Thyroid gland (tissue), 4 donors: ENCODE results near the gene MICU1. TPM values are rescaled to one million over a fixed set of nuclear protein-coding genes. Genes with fewer than 3 reads are reported as not detected.

Experiments
- DNase-seq, 2 donors: peaks; one replicate each; pipeline ENCODE4 v3.0.0-alpha.2; 2019
- H3K27ac ChIP-seq, 3 donors: fragments of 200-600 bp; sonication (generic); 1 replicate in 2 of 3; 2 replicates in 1 of 3; pipeline ENCODE4 v1.5.1; 2016 to 2019; ENCODE audit warnings: mild to moderate bottlenecking in 1 of 3, moderate library complexity in 1 of 3
- H3K27me3 ChIP-seq: fragments of 200-600 bp; sonication (generic); one replicate; pipeline ENCODE4 v1.5.1; 2019
- H3K36me3 ChIP-seq, 2 donors: fragments of 200-600 bp; sonication (generic); one replicate each; pipeline ENCODE4 v1.5.1; 2016 to 2019
- H3K4me1 ChIP-seq, 2 donors: fragments of 200-600 bp; sonication (generic); one replicate each; pipeline ENCODE4 v1.5.1; 2017 to 2019
- H3K4me3 ChIP-seq, 3 donors: fragments of 200-600 bp; sonication (generic); replicated peaks in 1 of 3; 1 replicate in 2 of 3; 2 replicates in 1 of 3; pipeline ENCODE4 v1.5.1; 2016; ENCODE audit warnings: mild to moderate bottlenecking in 1 of 3
- H3K9me3 ChIP-seq: fragments of 200-600 bp; sonication (generic); one replicate; pipeline ENCODE4 v1.5.1; 2017
- CTCF ChIP-seq, 6 experiments: fragments of 200-600 bp in 3 of 6; fragments of 450-650 bp in 3 of 6; sonication (generic) in 3 of 6; IDR thresholded peaks; one replicate each; pipeline ENCODE4 v1.5.1; 2016 to 2019; ENCODE audit warnings: antibody characterized with exemption in 6 of 6, mild to moderate bottlenecking in 2 of 6, inconsistent platforms in 1 of 6, moderate library complexity in 1 of 6
- POLR2A ChIP-seq, 2 donors: fragments of 450-650 bp; IDR thresholded peaks; one replicate each; pipeline ENCODE4 v1.6.1; 2017; ENCODE audit warnings: antibody characterized with exemption in 2 of 2, mild to moderate bottlenecking in 2 of 2, moderate library complexity in 1 of 2
- WGBS, 2 donors: methylation state at CpG; one replicate each; pipeline ENCODE4 v1.1.5; 2017; 5-methylcytosine and 5-hydroxymethylcytosine counted together
- intact Hi-C: fragments of 100-400 bp; cut with DNase I; formaldehyde crosslinking; loops from one replicate; pipeline ENCODE4 v1.15.1; 2023
- total RNA-seq, 4 donors: library from RNA; depleted of rRNA; stranded (reverse); fragments of >200 nt; gene quantifications; one replicate each; pipeline ENCODE4 v1.2.3, GENCODE V29; 2016

MICU1 gene
- total RNA-seq, 4 donors from 2014 or later, result 26.5 to 33.9 (median 31.5) TPM

- H3K36me3 ChIP-seq, result no peaks in the 10 kb centered on the region
- intact Hi-C loops, result no loop called here
These were observed 84.5 kb downstream of the MICU1 start for GRCh38 chr10:72541337-72541736.

GRCh38 chr10:72540193-72540807 is 85.6 kb downstream of the MICU1 start:
- Histone ChIP-seq H3K27ac (no peak overlapping the region), H3K4me3 (no peak overlapping the region), H3K36me3 (no peaks in the 10 kb centered on the region), H3K4me1 (no peaks in the 10 kb centered on the region), H3K27me3 (no peaks in the 10 kb centered on the region), H3K9me3 (no peaks in the 10 kb centered on the region)
- intact Hi-C loops, result no loop called here
- WGBS, 2 donors, result 95 to 96% methylated on average over 2 of the region's 2 CpGs
- TF ChIP-seq CTCF (IDR thresholded peaks at IDR 0.05), result no peak
- TF ChIP-seq POLR2A (IDR thresholded peaks at IDR 0.05), result no peak
- DNase-seq, result no peak

More at GRCh38 chr10:72541337-72541736, 84.5 kb downstream of the MICU1 start:
- H3K9me3 ChIP-seq, result no peaks in the 10 kb centered on the region
- no peak for DNase-seq
- H3K4me3 ChIP-seq, result no peak overlapping the region
- TF ChIP-seq CTCF (IDR thresholded peaks at IDR 0.05), result no peak
- no peak for TF ChIP-seq POLR2A (IDR thresholded peaks at IDR 0.05)
- H3K27me3 ChIP-seq, result no peaks in the 10 kb centered on the region
- H3K27ac ChIP-seq, result no peak overlapping the region
- H3K4me1 ChIP-seq, result no peaks in the 10 kb centered on the region

GRCh38 chr10:72539137-72539536 is 86.7 kb downstream of the MICU1 start:
- WGBS, 2 donors, result 95 to 96% methylated on average over 1 of the region's 1 CpG
- Histone ChIP-seq H3K4me3 (no peak overlapping the region), H3K4me1 (no peaks in the 10 kb centered on the region), H3K36me3 (no peaks in the 10 kb centered on the region), H3K27me3 (no peaks in the 10 kb centered on the region), H3K9me3 (no peaks in the 10 kb centered on the region), H3K27ac (no peak overlapping the region)
- no peak for TF ChIP-seq CTCF (IDR thresholded peaks at IDR 0.05)
- no peak for TF ChIP-seq POLR2A (IDR thresholded peaks at IDR 0.05)
- no peak for DNase-seq
- intact Hi-C loops, result no loop called here

- Histone ChIP-seq H3K4me1 (no peaks in the 10 kb centered on the region), H3K36me3 (no peaks in the 10 kb centered on the region), H3K9me3 (no peaks in the 10 kb centered on the region), H3K4me3 (no peak overlapping the region), H3K27me3 (no peaks in the 10 kb centered on the region), H3K27ac (no peak overlapping the region)
- no peak for TF ChIP-seq CTCF (IDR thresholded peaks at IDR 0.05)
- no peak for TF ChIP-seq POLR2A (IDR thresholded peaks at IDR 0.05)
- DNase-seq, result no peak
- intact Hi-C loops, result no loop called here
These were observed 100.2 kb downstream of the MICU1 start for GRCh38 chr10:72525689-72526088.

- intact Hi-C loops, result no loop called here
- 74 to 79% methylated on average over 5 of the region's 5 CpGs for WGBS, 2 donors
- DNase-seq, result no peak
These were observed 100.6 kb downstream of the MICU1 start for GRCh38 chr10:72525277-72525676.

More at GRCh38 chr10:72525277-72525676, 100.6 kb downstream of the MICU1 start:
- H3K27ac ChIP-seq, result no peak overlapping the region
- H3K36me3 ChIP-seq, result no peaks in the 10 kb centered on the region
- no peak for TF ChIP-seq POLR2A (IDR thresholded peaks at IDR 0.05)
- TF ChIP-seq CTCF (IDR thresholded peaks at IDR 0.05), result no peak
- no peaks in the 10 kb centered on the region for H3K4me1 ChIP-seq
- H3K9me3 ChIP-seq, result no peaks in the 10 kb centered on the region
- no peaks in the 10 kb centered on the region for H3K27me3 ChIP-seq
- no peak overlapping the region for H3K4me3 ChIP-seq
